HG02798 (cell line): ENCODE results near the gene CCDC187.

Experiments
- ATAC-seq: cut with Tn5 transposase; IDR thresholded peaks from one replicate; pipeline ENCODE4 v1.9.1; 2021; ENCODE audit warnings: mild to moderate bottlenecking; ENCODE audit not compliant: unreplicated experiment, poor library complexity

CCDC187 gene

GRCh38 chr9:136233868-136234267 lies 70.0 kb downstream of the CCDC187 start:
- ATAC-seq = no peak

DNA sequence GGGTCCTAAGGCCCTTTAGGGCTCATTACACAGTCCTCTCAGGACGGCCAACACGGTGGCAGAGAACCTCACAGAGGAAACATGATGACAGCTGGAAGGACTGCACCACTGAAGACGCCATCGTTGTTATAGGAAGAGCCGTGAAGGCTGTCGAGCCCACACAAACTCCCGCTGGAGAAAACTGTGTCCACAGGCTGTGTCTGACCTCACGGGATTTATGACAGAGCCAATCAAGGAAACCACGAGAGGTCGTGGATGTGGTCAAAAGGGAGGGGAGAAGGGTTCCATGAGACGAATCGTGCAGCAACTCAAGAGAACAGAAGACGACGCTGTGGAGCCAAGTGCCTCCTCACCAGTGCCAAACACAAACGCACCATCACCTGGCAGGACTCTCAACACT lies 70.5 kb downstream of the CCDC187 start:
- no peak for ATAC-seq

DNA sequence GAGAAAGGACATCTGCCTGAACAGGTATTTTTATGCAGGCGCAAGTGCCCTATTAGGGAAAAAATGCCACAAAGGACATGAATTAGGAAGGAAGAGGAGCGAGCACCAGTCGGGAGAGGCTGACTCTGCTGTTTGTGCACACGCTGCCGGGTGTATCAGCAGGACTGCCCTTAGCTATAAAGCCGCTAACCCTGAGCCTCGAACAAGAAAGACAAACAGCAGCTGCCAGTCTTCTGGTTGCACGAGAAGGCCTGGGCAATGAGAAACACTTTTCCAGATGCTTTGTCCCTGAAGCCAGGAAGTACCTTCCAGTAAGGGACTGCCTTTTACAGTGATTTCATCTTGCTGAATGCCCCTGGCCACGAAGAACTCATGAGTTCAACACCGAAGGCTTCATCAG lies 70.9 kb downstream of the CCDC187 start:
- ATAC-seq = no peak

GRCh38 chr9:136231478-136232297 lies 72.2 kb downstream of the CCDC187 start:
- no peak for ATAC-seq

- ATAC-seq = no peak
Measured at GRCh38 chr9:136230773-136231172, 73.1 kb downstream of the CCDC187 start.

- no peak for ATAC-seq
Measured at GRCh38 chr9:136230365-136230764, 73.5 kb downstream of the CCDC187 start.

DNA sequence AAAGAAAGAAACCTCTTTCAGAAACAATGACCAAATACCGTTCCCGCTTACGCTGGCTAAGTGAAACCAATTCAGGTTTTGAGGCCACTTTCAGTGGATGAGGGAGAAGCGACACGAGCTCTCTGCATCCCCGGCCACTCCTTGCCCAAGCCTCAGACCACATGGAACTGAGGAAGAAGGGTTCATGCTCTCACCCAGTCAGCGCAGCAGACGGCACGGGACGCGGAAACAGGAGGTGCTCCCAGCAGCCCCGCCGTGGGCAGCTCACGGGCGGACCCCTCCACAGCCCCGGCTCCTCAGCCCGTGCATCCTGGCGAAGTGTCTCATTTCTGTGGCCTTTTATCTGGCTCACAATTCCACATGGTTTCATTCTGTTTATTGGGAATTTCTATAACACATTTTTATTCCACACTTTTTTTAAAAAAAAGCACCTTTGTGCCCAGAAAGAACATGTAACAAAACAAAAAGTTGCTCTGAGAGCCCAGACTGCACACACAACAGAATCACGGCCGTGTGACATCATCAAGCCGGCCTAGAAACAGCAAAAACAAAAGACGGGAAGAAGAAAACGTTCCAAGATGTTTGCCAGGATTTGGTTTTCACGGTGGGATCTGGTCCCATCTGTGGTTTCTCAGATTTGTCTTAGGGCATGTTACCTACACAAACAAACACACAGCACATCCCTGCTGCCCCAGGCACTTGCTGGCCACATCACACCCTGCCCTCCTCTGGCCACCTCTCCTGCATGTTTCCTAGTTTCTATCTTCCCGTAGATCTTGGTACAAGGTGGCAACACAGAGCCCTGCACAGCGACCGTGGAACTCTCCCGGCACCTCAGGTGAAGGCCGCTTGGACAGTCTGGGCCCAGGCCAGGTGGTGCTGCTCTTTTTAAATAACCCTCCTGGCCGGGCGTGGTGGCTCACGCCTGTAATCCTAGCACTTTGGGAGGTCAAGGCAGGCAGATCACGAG lies 74.5 kb downstream of the CCDC187 start:
- no peak for ATAC-seq

DNA sequence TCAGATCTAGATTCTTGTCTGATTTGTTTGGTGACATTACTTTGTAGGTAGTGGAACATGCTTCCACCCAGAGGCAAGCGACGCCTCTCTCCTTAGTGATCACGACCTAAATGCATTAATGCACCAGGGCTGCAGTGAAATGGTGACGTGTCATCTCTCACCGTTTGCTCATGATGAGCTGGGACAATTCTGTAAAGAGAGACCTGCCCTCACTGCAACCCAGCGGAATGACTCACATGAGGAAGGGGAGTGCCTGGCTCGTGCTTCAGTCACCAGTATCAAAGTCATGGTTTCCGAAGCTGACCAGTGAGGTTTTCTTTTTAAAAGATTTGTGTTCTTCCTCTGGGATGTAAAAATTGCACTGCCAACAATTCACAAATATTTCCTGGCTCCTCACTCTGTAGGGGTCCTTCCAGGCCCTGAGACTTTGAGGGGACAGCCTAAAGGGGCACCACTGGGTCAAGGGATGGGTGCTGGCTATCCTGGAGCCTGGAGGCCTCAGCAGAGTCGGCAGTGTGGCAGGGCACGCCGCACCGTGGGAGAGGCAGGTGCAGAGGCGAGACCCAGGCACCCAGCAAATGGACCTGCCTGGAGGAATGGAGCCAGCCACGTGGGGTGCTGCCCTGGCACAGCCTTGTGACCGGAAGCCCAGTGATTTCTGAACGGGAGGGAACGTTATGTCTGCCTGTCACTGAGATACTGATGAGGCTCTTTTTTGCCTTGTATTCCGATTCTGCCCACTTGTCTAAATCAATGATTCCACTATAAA lies 75.6 kb downstream of the CCDC187 start:
- ATAC-seq = no peak

DNA sequence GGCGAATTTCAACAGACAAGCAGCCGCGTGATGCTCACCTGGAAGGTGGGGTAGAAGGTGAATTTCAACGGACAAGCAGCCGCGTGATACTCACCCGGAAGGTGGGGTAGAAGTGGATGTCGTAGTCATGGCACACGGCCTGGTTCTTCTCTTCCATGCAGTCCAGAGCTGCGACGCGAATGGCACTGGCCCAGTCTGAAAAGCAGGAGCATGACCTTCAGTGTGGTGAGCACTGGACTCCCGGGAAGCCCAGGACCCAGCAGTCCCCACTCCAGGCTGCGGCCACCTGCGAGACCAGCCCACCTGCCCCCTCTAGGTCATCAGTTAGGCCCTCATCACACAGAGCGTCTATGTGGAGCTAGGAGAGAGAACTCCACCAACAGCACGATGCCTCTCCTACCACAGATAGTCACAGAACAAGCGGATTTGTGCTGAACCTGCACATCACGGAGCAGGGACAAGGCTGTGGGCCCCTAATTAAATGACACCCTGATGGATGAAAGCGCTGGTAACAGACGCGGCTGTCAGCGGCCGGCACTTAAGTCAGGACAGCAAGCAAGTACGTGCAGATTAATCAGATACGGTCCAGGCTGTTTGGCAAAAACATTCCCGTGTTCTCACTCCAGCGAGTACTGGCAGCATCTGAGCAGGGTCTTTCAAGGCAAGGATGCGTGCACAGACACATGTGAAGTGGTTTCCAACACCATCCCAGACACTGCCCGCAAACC lies 77.0 kb downstream of the CCDC187 start:
- no peak for ATAC-seq

- ATAC-seq = peak; percentile 62
Measured at GRCh38 chr9:136225748-136226679, 77.9 kb downstream of the CCDC187 start.

DNA sequence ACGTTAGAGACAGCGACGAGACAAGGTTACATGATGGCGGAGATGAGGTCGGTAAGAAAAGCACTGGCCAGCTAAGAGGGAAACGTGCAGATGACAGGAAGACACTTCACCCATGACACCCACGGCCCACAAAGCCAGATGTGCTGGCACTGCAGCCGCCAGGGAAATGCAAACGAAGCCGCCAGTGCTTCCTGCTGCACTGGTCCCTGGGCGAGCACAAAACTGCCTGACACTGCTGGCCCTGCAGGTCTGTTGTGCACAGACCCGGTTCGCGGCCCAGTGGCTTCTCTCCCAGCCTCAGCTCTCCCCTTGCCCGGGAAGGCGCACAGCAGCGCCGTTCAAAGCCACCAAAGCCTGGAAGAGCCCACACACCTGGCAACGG lies 78.5 kb downstream of the CCDC187 start:
- peak; percentile 54 for ATAC-seq

DNA sequence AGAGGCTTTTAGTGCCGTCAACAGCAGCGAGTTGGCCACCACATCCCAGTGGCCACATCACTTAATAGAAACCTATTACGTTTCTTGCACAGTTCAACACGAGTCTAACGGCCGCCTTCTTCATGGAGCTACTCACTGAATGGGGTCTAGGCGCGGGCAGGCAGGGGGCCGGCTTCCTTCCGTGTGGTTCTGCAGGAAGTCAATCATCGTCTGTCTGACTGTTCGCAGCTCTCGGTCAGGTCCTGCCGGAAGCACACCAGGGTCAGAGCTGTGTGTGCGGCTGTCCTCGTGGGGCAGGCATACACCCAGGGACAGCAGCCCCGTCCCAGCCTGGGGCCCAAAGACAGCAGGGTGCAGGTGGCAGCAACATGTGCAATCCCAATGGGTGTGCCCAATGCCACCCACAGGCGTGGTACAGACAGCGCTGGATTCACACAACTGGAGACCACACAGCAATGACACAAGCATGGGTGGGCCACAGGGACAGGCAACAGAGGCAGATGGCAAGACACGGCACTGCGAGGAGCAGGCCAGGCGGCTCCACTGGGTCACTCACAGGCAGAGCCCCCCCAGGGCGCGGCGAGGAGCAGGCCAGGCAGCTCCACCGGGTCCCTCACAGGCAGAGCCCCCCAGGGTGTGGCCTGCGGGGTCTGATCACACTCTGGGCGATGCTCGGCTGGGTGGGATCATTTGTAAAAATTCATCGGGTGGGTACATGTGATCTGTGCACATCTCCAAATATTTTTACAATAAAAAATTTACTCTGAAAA lies 79.8 kb downstream of the CCDC187 start:
- no peak for ATAC-seq

GRCh38 chr9:136222906-136223285 lies 81.0 kb downstream of the CCDC187 start:
- no peak for ATAC-seq

- ATAC-seq = no peak
Measured at GRCh38 chr9:136222166-136222905, 81.6 kb downstream of the CCDC187 start.

- no peak for ATAC-seq
Measured at GRCh38 chr9:136220017-136220729, 83.7 kb downstream of the CCDC187 start.

DNA sequence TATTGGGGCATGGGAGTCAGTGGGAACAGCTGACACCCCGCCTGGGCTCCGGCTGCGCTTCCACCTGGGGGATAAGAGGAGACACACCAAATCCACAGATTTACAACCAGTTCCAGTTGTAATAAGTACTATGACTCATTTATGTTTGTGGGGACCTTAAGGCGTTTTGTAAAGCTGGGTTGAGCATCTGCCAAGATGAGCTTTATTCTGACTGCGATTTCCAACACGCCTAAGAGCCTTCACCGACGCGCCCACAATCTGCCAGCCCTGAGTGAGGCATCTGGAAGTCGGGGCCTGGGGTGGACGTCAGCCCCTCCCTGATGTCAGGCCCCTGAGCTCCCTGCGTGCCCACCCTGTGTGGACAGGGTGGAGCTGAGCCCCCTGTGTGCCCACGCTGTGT lies 84.6 kb downstream of the CCDC187 start:
- no peak for ATAC-seq

GRCh38 chr9:136218673-136219072 lies 85.2 kb downstream of the CCDC187 start:
- no peak for ATAC-seq
